ENCODE data around the gene ACTBL2.

Gene ACTBL2

GRCh38 chr5:57450991-57451876 is 31.4 kb downstream of the ACTBL2 start:
- DNase-seq (ENCODE audit: low read depth in 2 of 3, low spot score in 2 of 3), result no peak

- no peak for DNase-seq (ENCODE audit: low read depth in 2 of 3, low spot score in 2 of 3)
Measured at GRCh38 chr5:57448751-57449150, 33.9 kb downstream of the ACTBL2 start.

- DNase-seq (ENCODE audit: low read depth in 2 of 3, low spot score in 2 of 3), result no peak
Measured at GRCh38 chr5:57448287-57448686, 34.3 kb downstream of the ACTBL2 start.

- DNase-seq (ENCODE audit: low read depth in 2 of 3, low spot score in 2 of 3), result no peak
Measured at GRCh38 chr5:57447658-57448057, 35.0 kb downstream of the ACTBL2 start.

GRCh38 chr5:57446966-57447365 is 35.6 kb downstream of the ACTBL2 start:
- no peak for DNase-seq (ENCODE audit: low read depth in 2 of 3, low spot score in 2 of 3)

- DNase-seq (ENCODE audit: low read depth in 2 of 3, low spot score in 2 of 3), result no peak
Measured at GRCh38 chr5:57445705-57446037, 36.9 kb downstream of the ACTBL2 start.

- DNase-seq (ENCODE audit: low read depth in 2 of 3, low spot score in 2 of 3), result no peak
Measured at GRCh38 chr5:57445006-57445704, 37.5 kb downstream of the ACTBL2 start.

- no peak for DNase-seq (ENCODE audit: low read depth in 2 of 3, low spot score in 2 of 3)
Measured at GRCh38 chr5:57442080-57442839, 40.4 kb downstream of the ACTBL2 start.

GRCh38 chr5:57441557-57441956 is 41.1 kb downstream of the ACTBL2 start:
- no peak for DNase-seq (ENCODE audit: low read depth in 2 of 3, low spot score in 2 of 3)

- DNase-seq (ENCODE audit: low read depth in 2 of 3, low spot score in 2 of 3), result no peak
Measured at GRCh38 chr5:57439601-57440000, 43.0 kb downstream of the ACTBL2 start.

GRCh38 chr5:57437976-57438805 is 44.4 kb downstream of the ACTBL2 start:
- DNase-seq (ENCODE audit: low read depth in 2 of 3, low spot score in 2 of 3), result no peak

GRCh38 chr5:57436586-57436985 is 46.0 kb downstream of the ACTBL2 start:
- no peak for DNase-seq (ENCODE audit: low read depth in 2 of 3, low spot score in 2 of 3)

GRCh38 chr5:57435701-57436134 is 46.9 kb downstream of the ACTBL2 start:
- no peak for DNase-seq (ENCODE audit: low read depth in 2 of 3, low spot score in 2 of 3)

GRCh38 chr5:57434683-57435082 is 47.9 kb downstream of the ACTBL2 start:
- no peak for DNase-seq (ENCODE audit: low read depth in 2 of 3, low spot score in 2 of 3)

- no peak for DNase-seq (ENCODE audit: low read depth in 2 of 3, low spot score in 2 of 3)
Measured at GRCh38 chr5:57434227-57434640, 48.4 kb downstream of the ACTBL2 start.

GRCh38 chr5:57432876-57433275 is 49.7 kb downstream of the ACTBL2 start:
- DNase-seq (ENCODE audit: low read depth in 2 of 3, low spot score in 2 of 3), result no peak

- no peak for DNase-seq (ENCODE audit: low read depth in 2 of 3, low spot score in 2 of 3)
Measured at GRCh38 chr5:57431759-57432158, 50.9 kb downstream of the ACTBL2 start.

Measured in activated CD8-positive, alpha-beta memory T cell treated with anti-CD3 and anti-CD28 coated beads for 48 hours (primary cell).